Fibroblast of skin of abdomen (primary cell): ENCODE data around the gene REN. TPM values are rescaled to one million over a fixed set of nuclear protein-coding genes. Genes with fewer than 3 reads are reported as not detected.

Experiments used
- DNase-seq: peaks from one replicate; pipeline ENCODE4 v3.0.0-alpha.2; 2013
- polyA plus RNA-seq, 2 experiments: library from polyadenylated mRNA; unstranded; fragments of 120-200 nt; gene quantifications; one replicate each; pipeline ENCODE4 v1.2.1, GENCODE V29; 2013; ENCODE audit not compliant: insufficient read length in 2 of 2

REN gene
- polyA plus RNA-seq (2013, experiment 1 of 2; ENCODE audit: insufficient read length), result 1.5 TPM
- 1.3 TPM for polyA plus RNA-seq (2013, experiment 2 of 2; ENCODE audit: insufficient read length)

DNA sequence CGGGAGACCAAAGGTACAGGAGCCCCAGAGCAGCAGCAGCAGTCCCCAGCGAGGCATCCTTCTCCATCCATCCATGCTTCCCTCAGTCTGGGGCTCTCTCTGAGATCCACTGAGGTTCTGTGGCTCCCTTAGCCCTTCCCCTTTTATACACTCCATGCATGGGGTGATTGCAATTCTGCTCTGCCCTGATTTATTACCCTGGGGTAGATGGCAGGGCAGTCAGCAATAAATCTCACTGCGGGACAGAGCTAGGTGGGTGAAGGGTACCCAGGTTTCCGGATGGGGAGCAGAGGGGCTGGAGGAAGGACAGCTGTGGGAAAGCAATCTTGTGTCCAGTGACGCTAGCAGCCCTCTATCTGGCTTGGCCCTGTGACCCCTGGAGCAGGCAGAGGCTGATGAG is at the start of gene REN:
REN (minus strand) TSS at position 119 of the 400 bp plus-strand sequence; CDS start at position 75, 44 bp downstream.
- DNase-seq, result no peak

DNA sequence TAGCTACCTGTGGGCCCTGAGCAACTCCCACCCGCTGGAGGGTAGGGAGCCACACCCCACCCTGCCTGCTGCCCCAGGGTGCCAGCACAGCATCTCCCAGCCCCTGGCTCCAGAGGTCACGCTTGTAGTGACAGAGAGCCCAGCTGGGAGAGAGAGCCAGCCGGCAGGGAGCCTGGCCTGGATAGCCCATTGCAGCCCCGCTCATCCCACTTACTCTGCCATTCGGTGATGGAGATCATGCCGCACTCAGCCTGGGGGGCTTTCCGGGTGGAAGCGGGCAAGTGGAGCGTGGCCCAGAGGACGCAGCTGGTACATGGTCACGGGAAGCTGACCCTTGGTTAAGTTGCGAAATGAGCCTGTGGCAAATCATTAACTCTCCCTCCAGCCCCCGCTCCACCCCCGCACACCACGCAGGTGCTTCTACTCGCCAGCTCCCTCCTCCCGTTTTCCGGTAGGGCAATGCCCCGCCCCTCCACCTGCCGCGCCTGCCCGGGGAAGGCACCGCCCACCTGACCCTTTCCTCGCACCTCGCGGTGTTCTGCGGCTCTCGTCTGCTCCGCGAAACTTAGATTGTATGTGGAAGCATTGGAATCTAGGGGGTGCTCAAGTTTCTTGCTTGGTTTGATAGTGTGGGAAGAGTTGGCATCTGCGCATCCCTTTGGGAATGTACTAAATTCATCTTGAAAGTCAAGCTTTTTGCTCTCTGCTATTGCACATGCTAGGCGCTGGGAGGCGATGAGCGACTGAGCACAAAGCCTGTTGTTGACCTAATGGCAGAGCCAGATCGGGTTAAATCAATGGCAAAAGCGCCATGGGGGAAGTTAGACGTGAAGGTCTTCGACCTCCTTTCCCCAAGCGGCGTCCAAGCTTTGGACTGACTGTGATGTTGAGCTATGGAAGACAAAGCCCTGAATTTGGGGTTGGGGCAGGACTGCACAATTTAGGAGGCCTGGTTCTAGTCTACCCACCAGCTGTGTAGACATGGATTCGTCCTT is 47.8 kb upstream of the REN start, which contains the start of gene GOLT1A:
GOLT1A (minus strand) TSS at position 321 of the 995 bp plus-strand sequence; CDS start at position 239, 82 bp downstream.
- DNase-seq, result peak; percentile 81

DNA sequence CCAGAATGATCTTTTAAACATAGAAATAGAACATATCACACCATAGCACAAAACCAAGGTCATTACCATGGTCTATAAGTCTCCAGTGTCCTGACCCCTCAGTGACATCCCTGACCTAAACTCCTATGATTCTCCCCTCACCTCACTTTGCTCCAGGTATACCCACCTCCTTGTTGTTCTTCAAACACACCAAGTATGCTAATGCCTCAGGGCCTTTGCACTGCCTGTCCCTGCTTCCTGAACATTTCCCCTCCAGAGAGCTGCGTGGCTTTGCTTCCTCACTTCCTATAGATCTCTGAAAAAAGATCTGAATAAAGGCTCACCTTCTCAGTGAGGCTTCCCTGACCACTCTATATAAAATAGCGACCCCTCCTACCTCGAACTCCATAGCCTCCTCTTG is 46.6 kb upstream of the REN start:
- DNase-seq, result no peak

DNA sequence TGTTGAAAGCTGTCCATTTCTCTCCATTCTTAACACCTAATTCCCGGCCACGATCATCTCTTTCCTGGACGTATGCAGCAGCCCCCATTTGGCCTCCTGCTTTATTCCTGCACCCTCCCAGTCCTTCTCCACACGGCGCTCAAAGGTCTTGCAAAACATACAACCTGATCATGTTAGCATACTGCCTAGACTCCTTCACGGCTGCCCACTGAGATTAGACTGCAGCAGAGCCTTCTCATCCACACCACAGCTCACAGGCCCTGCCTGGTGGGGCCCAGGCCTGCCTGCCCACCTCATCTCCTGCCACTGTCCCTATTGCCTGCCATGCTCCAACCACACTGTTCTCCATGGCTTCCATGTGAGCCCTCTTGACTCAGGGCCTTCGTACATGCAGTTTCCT is 44.9 kb upstream of the REN start:
- DNase-seq, result no peak

DNA sequence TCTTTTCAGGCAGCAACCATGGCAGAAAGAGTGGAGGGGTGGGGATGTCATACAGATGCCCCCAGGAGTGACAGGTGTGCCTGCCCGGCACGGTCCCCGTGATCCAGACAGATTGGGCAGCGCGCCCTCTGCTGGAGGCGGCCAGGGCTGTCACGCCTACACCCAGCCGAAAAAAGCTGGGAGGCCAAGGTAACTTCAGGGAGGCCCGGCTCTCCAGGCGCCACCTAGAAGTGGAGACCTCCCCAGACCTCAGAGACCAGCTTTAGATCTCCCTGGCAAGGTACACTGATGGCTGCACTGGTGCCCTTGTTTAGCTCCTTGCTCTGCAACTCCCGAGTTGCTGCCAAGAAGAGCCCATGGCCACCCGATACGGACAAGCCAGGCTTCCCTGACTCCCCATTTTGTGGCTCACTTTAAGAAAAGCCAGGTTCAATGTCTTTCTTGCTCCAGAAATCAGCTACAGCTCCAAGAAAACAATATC is 41.0 kb upstream of the REN start:
- DNase-seq, result no peak

DNA sequence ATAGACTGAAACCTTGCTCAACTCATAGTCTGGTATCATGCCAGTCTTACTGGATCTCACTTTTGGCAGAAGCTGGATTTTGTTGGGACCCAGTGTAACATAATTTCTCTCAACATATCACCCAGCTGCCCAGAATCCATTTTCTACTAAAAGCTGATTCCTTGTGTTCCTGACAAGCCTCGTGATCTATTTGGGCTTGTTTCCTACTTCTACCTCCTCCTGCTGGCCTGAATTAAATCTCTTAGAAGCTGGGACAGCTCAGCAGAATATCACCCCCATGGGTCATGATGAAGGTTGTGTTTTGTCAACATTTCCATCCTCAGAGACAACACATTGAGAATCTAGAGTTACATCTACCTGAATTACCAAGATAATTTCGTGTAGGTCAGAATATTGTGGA is 40.0 kb upstream of the REN start:
- no peak for DNase-seq

DNA sequence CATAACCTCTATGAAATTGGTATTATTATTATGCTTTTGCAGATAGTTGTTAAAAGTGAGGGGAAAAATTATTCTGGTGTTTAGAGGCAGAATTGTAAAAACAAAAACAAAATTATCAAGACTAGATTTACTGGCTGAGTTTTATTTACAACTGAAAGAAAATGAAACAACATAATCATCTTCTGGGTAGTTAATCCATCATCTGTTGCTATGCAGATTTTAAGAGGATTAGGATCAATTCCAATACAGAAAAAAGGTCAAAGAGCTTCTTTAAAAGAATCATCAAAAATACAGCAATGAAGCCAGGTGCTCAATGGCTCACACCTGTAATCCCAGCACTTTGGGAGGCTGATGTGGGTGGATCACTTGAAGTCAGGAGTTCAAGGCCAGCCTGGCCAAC is 39.3 kb upstream of the REN start:
- DNase-seq, result no peak

DNA sequence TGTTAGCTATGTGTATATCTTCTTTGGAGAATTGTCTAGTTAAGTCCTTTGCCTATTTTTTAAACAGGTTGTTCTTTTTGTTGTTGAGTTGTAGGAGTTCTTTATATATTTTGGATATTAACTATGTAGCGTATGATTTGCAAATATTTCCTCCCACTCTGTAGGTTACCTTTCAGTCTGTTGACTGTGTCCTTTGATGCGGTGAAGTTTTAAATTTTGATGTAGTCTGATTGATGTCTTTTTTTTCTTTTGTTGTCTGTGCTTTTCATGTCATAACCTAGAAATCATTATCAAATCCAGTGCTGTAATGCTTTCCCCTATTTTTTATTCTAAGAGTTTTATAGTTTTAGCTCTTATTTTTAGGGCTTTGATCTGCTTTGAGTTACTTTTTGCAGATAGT is 38.8 kb upstream of the REN start:
- DNase-seq, result no peak

DNA sequence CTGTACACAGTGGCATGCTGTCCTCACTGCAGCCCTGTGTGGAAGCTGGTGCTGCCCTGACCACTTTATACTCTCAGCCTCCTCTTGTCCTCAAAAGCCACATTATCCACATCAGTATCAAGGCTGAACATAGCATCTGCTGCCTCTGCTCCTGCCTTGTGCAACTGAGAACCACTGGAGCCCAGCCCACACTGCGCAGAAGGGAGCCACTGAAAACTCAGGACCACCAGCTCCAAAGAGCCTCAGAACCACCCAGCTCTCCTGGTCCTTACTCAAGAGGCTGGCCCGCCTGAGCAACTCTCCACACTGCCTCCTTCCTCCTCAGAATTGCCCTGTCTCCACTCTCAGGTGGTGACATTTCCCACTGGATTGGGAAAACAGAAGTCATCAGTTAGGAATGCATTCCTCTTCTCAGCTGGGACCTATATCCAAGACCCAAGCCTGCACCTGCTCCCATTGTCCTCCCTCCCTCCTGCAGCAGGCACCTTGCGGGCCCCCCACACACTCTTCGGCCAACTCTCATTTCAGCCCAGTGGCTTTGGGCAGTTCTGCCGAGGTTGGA is 37.1 kb upstream of the REN start:
- DNase-seq, result no peak

DNA sequence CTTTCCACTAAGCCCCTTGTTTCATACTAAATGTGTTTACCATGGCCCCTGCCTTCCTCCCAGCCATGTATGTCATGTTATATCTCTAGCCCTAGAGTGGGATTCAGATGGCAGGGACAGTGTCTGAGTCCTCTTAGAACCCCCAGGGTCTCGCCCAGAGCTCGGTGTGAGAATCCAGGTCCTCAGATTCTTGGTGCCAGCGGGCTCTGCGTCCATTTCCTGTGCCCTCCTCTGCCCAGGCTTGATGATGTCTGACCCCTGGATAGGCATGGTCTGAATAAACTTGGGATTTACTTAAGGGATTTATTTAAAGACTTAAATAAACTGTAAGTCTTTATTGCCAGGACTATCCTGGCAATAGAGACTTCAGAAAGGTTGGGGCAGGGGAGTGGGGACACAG is 36.3 kb upstream of the REN start:
- no peak for DNase-seq

DNA sequence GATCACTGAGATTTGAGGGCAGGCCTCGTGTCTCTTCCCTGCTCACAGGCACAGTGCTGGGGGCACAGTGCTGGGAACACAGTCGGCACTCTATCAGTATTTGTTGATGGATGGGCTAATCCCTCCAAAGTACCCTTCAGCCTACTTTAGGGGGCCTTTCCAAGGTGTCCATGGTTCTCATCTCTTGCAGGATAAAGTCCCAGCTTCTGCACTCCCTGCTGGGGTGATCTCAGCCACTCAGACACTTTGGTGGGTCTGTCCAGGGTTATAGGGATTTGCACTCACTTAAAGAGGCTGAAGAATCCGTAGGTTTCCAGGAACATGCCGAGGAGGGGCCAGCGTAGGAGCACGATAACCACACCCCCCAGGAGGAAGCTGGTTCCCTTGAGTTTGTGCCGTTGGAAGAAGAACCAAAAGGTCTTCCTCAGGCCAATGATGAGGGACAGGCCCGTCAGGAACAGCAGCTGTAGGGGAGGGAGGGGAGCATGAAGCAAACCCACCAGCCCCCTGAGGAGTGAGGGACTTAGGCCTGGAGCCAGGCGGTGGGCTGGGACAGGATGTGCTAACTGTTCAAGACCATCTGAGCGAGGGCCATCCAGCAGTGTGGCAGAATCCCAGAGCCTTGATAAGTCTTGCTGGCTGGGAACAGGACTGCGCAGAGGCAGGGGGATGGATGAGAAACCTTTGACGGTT is 35.4 kb upstream of the REN start:
- DNase-seq, result no peak

DNA sequence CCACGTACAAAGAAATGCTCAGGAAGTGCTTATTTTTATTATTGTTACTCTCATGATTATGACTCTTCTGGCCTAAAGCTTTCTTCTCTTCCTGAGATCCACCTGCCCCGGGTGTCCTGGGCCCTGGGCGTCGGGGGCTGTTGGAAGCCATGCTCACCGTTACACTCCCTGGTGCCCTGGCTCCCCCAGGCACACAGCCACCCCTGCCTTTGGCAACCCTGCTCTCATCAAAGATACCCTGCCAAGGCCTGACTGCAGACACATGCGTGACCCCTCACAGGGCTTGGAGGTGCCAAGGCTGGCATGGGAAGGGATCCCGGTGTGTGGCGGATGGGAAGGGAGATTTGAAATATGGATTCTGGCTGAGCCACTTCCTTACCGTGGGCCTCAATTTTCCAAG is 33.4 kb upstream of the REN start:
- no peak for DNase-seq

DNA sequence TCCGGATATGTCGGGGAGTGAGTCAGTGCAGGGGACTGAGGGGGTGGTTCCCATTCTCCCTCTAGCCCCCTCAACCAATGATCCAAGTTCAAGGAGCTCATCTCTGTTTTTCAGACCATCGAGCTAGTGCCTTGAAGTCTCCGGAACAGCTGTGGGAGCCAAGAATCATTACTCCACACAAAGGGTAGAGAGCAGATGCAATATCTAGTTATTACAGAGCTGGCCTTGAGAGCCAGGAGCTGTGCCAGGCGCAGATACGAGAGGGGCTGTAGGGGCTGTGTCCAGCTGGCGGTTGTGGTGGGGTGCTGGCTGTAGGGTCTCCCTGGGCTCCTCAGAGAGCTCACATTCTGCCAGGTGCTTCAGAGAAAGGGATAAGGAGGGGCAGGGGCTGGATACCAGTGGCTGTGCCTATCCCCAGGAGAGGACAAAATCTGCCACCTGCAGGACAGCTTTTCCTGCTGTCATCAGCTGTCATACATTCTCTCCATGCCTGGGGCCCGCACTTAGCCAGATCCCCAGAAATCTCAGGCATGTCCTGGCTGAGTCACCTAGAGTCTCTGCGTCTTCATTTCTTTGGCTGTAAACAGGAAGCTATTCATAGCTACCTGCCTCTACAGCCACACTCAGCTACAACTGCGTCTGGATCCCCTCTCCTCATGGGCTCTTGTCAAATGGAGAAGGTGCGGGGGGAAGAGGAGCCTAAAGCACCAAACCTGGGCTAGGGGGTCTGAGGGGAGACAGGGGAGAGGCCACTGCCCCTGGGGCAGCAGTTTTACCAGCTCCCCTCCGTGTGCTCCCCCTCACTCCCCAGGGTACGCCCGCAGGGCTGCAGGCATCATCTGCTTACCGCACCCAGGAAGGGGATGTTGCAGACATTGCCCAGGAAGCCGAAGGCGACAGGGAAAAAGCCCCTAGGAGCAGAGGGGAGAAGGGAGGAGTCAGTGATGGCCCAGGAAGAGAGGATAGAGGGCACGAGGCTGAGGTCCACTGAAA is 32.5 kb upstream of the REN start:
- DNase-seq, result peak; percentile 84

DNA sequence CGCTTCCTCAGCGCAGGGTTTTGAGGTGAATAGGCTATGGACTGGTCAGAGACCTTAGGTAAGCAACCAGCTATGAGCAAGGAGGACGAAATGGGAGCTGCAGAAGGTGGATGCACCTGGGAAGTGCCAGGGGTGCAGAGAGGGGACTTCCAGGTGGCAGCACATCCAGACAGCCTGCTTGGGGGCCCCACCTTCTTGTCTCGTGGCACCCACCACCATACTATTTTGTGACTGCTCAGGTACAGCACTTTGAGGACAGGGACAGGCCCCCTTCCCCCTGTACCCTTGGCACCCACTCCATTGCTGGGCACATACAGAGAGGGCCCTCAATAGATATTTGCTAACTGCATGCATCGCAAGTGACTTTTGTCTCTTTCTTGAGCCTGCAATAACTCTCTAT is 30.9 kb upstream of the REN start:
- no peak for DNase-seq

DNA sequence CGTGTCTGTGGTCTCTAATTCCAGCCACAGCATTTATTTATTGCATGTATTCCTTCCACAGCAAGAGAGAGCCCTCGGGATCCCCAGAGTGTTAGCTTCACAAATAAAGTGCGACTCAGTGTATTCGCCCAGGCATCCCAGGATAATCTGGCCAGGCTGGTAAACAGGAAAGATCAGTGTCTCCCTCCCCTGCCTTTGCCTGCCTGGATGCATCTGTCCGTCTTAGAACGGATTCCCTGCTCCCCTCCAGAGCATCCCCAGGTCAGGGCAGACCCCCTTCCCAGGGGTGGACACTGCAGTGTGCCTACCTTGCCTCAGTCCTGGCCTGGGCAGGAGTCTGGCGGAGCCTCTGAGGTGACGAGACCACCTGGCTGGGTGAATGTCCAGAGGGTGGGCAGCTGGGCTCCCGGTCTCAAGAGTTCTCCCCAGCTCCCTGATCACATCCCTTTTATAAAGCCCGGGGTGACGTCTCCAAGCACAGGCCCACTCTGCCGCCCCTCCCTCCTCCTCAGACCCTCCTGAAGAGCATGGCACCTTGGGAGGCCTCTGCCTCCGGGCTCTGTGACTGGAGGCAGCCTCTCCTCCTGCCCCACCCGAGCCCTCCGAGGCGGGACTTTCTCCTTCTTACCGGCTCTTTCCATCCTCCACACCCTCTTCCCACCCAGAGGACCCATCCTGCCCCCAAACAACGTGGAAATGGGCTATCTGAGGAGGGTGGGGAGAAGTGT is 30.1 kb upstream of the REN start, which contains the start of gene KISS1:
KISS1 (minus strand) TSS at position 424 of the 728 bp plus-strand sequence. CDS start 3,615 bp downstream, outside the sequence.
- DNase-seq, result no peak

DNA sequence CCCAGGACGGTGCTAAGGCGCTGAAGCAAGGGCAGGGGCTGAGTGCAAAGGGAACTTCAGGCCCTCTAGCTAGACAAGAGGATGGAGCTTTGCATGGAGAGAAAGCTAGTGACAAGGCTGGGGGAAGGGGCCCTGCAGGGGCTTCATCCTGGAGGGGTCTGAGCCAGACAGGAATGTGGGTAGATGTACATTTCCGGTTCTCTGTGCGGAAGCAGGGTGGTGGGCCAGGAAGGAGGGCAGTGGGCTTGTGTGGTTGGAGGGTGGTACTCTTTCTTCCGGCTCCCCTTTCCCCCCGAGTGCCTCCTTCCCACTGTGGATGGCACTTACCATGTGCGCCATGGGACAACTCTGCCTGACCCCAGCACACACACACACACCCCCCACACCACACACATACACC is 28.6 kb upstream of the REN start:
- no peak for DNase-seq

DNA sequence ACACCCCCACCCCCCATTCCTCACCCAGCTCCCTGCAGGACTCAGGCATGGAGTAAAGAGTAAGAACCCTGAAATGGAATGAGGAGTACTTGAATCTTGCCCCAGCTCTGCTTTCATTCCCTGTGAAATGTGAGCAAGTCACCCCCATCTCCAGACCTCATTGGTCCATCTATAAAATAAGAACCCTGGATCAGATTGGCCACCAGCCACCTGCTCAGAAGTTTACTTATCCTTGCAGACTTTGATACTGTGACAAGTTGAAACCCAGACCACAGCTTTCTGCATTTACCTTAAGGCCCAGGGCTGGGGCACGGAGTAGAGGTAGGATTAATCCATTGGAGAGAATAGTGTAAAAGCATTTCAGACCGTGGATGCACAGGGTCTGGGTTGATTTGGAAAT is 27.9 kb upstream of the REN start:
- no peak for DNase-seq

DNA sequence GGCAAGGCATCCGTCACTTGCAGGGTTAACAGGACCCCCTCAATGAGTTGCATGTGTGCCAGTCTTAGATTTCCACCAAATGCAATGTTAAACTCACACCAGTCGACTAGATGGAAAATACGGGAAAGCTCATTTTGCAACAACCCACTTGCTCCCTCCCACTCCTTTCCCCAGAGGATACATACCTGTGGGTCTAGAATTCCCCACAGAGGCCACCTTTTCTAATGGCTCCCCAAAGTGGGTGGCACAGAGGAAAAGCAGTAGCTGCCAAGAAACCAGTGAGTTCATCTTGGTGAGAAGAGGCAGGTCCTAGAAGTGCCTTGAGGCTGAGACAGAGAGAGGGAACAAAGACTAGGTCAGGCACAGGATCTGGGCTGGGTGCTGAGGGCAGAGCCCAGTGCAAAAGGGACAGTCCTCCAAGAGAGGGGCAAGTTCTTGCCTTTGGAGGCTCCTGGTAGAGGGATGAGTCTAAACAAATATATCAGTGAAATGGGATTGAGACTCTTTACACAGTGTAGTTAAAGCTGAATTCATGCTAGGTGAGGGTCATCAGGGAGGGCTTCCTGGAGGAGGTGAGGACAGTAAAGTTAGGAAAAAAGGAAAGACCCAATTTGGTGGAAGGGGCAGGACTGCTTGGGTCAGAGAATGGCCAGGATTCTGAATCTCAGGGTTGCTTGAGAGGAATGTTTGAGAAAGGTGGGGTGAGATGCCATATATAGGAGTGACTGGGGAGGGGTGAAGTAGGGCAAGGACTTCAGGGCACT is 26.6 kb upstream of the REN start:
- DNase-seq, result no peak

DNA sequence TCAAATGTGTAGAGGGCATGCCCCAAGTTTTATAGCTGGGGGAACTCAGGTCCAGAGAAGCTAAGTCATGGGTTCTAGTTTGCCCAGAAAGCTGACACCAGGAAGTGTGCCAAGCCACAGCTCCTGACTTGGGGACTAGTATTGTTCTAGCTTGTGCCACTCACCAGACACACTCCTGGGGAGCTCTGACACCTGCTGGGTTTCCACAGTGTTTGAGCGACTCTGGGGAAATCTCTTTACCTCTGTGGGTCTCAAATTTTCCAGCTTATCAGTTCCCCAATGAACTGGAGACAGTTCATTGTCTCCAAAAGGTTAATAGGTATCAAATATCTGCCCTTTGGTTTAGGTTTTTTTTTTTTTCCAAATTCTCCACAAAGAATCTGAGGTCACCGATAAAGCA is 25.9 kb upstream of the REN start:
- no peak for DNase-seq

DNA sequence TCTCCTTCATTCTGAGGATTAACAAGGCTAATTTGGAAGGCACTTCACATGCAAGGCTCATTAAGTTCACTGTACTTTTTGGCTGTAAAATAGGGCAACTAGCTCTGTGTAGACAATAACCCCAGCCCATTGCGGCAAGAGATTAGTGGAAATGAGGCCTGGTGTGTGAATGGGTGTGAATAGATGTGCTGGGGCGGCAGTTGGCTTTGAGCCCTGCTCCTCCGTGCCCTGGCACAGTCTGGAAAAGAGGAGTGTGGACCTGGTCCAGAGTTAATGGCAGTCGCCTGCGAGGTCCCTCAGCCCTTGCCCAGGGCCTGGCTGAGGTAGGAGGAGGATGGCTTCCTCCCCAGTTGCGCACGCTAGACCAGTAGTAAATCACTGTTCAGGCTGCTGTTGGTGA is 25.3 kb upstream of the REN start:
- no peak for DNase-seq
